CD4-positive, alpha-beta T cell treated with Interleukin-6 at 100 ng/mL for 8 hours (primary cell): ENCODE results near the gene CELA2B.
A peak's percentile ranks its signal among the peaks of the same experiment; 100 is the strongest.
"Not testable (repeated sequence)": the region's sequence is repeated elsewhere in the genome, so short reads cannot be mapped to it uniquely, and the experiment has no call there.

ENCODE experiments used
- DNase-seq: peaks from one replicate; pipeline ENCODE4 v3.0.0-alpha.2; 2020; ENCODE audit warnings: mixed read lengths, low spot score

The CELA2B gene

GRCh38 chr1:15501208-15502032, 25.5 kb downstream of the CELA2B start:
- peak; percentile 24 for DNase-seq

GRCh38 chr1:15504436-15504835, 28.5 kb downstream of the CELA2B start:
- no peak for DNase-seq

- no peak for DNase-seq
These were observed 30.9 kb downstream of the CELA2B start for GRCh38 chr1:15506831-15507230.

- no peak for DNase-seq
These were observed 31.4 kb downstream of the CELA2B start for GRCh38 chr1:15507278-15507677.

GRCh38 chr1:15508700-15509487, 33.0 kb downstream of the CELA2B start:
- no peak for DNase-seq

- DNase-seq = no peak
These were observed 33.7 kb downstream of the CELA2B start for GRCh38 chr1:15509586-15509985.

- no peak for DNase-seq
These were observed 34.9 kb downstream of the CELA2B start for GRCh38 chr1:15510611-15511405.

GRCh38 chr1:15513192-15513591, 37.3 kb downstream of the CELA2B start:
- no peak for DNase-seq

GRCh38 chr1:15513919-15514318, 38.0 kb downstream of the CELA2B start:
- DNase-seq = no peak

GRCh38 chr1:15514557-15514956, 38.7 kb downstream of the CELA2B start:
- DNase-seq = not testable (repeated sequence)

GRCh38 chr1:15515022-15515663, 39.2 kb downstream of the CELA2B start:
- DNase-seq = no peak

- DNase-seq = no peak
These were observed 43.7 kb downstream of the CELA2B start for GRCh38 chr1:15519625-15520024.

GRCh38 chr1:15521206-15521906, 45.5 kb downstream of the CELA2B start:
- DNase-seq = not testable (repeated sequence)

- DNase-seq = no peak
These were observed 46.6 kb downstream of the CELA2B start for GRCh38 chr1:15522551-15522950.

- DNase-seq = no peak
These were observed 47.5 kb downstream of the CELA2B start for GRCh38 chr1:15523104-15524020.

- DNase-seq = no peak
These were observed 48.0 kb downstream of the CELA2B start, which contains the start of gene CASP9 for GRCh38 chr1:15524021-15524282. CASP9 (minus strand) TSS chr1:15524215; CDS start chr1:15524200, 15 bp downstream.

- DNase-seq = peak; percentile 99
These were observed 48.6 kb downstream of the CELA2B start for GRCh38 chr1:15524283-15525049.

GRCh38 chr1:15525050-15526020, 49.4 kb downstream of the CELA2B start:
- DNase-seq = no peak
